ENCODE data around the gene RABAC1.

The RABAC1 gene

GRCh38 chr19:41988947-41989346 lies 29.8 kb upstream of the RABAC1 start:
- DNase-seq = no peak

GRCh38 chr19:41987141-41987860 lies 28.2 kb upstream of the RABAC1 start:
- DNase-seq = no peak

GRCh38 chr19:41984961-41985360 lies 25.8 kb upstream of the RABAC1 start:
- DNase-seq = no peak

- DNase-seq = no peak
Measured at GRCh38 chr19:41981724-41982123, 22.6 kb upstream of the RABAC1 start.

- no peak for DNase-seq
Measured at GRCh38 chr19:41978470-41978869, 19.3 kb upstream of the RABAC1 start.

- no peak for DNase-seq
Measured at GRCh38 chr19:41977916-41978315, 18.8 kb upstream of the RABAC1 start.

GRCh38 chr19:41974652-41975051 lies 15.5 kb upstream of the RABAC1 start:
- DNase-seq = no peak

- no peak for DNase-seq
Measured at GRCh38 chr19:41971363-41971762, 12.2 kb upstream of the RABAC1 start.

- no peak for DNase-seq
Measured at GRCh38 chr19:41969772-41970458, 10.8 kb upstream of the RABAC1 start.

GRCh38 chr19:41968751-41969595 lies 9.9 kb upstream of the RABAC1 start:
- no peak for DNase-seq

GRCh38 chr19:41967054-41967783 lies 8.1 kb upstream of the RABAC1 start:
- DNase-seq = no peak

GRCh38 chr19:41965106-41965505 lies 6.0 kb upstream of the RABAC1 start:
- no peak for DNase-seq

GRCh38 chr19:41960973-41961372 lies 1.9 kb upstream of the RABAC1 start:
- no peak for DNase-seq

- DNase-seq = peak; percentile 80
Measured at GRCh38 chr19:41958367-41959055, 610 bp downstream of the RABAC1 start.

GRCh38 chr19:41957838-41958366 lies 1.2 kb downstream of the RABAC1 start:
- DNase-seq = peak; percentile 81

GRCh38 chr19:41957161-41957837 lies 1.8 kb downstream of the RABAC1 start:
- DNase-seq = no peak

GRCh38 chr19:41956621-41957020 lies 2.5 kb downstream of the RABAC1 start:
- DNase-seq = no peak

GRCh38 chr19:41955521-41955920 lies 3.6 kb downstream of the RABAC1 start:
- DNase-seq = no peak

- DNase-seq = peak; percentile 68
Measured at GRCh38 chr19:41951686-41952172, 7.4 kb downstream of the RABAC1 start.

GRCh38 chr19:41947091-41947490 lies 12.0 kb downstream of the RABAC1 start:
- no peak for DNase-seq

- no peak for DNase-seq
Measured at GRCh38 chr19:41945135-41945766, 13.9 kb downstream of the RABAC1 start.
